ENCODE data around the gene NTSR2.

The NTSR2 gene

GRCh38 chr2:11669454-11670291 is at the start of gene NTSR2:
Gene NTSR2, minus strand, starts transcription at chr2:11670195. Its CDS starts 66 bp downstream, at chr2:11670129.
- Mint-ChIP-seq H3K27me3 (peaks cover 32% of the 10 kb centered on the region), H3K4me1 (ENCODE audit: low read depth) (peaks cover 10% of the 10 kb centered on the region), H3K36me3 (peaks cover 2% of the 10 kb centered on the region), H3K27ac (no peak within 1 kb of the TSS), H3K4me3 (no peak within 1 kb of the TSS), H3K9me3 (ENCODE audit: low read depth) (no peaks in the 10 kb centered on the region)

- H3K9me3 Mint-ChIP-seq (ENCODE audit: low read depth) = no peaks in the 10 kb centered on the region
- no peaks in the 10 kb centered on the region for H3K36me3 Mint-ChIP-seq
- peaks cover 6% of the 10 kb centered on the region for H3K27me3 Mint-ChIP-seq
- peak overlapping the region; percentile 72 for H3K4me3 Mint-ChIP-seq
- peak overlapping the region; percentile 43 for H3K27ac Mint-ChIP-seq
- H3K4me1 Mint-ChIP-seq (ENCODE audit: low read depth) = peaks cover 3% of the 10 kb centered on the region
Measured at GRCh38 chr2:11719230-11719977, 49.4 kb upstream of the NTSR2 start.

- no peak overlapping the region for H3K27ac Mint-ChIP-seq
- H3K4me1 Mint-ChIP-seq (ENCODE audit: low read depth) = peaks cover 3% of the 10 kb centered on the region
- no peaks in the 10 kb centered on the region for H3K9me3 Mint-ChIP-seq (ENCODE audit: low read depth)
- H3K27me3 Mint-ChIP-seq = peaks cover 6% of the 10 kb centered on the region
- H3K36me3 Mint-ChIP-seq = no peaks in the 10 kb centered on the region
- H3K4me3 Mint-ChIP-seq = no peak overlapping the region
Measured at GRCh38 chr2:11718606-11719005, 48.6 kb upstream of the NTSR2 start.

GRCh38 chr2:11717623-11718022 is 47.6 kb upstream of the NTSR2 start:
- H3K36me3 Mint-ChIP-seq = no peaks in the 10 kb centered on the region
- H3K27me3 Mint-ChIP-seq = peaks cover 6% of the 10 kb centered on the region
- H3K4me1 Mint-ChIP-seq (ENCODE audit: low read depth) = peaks cover 3% of the 10 kb centered on the region
- H3K9me3 Mint-ChIP-seq (ENCODE audit: low read depth) = no peaks in the 10 kb centered on the region
- no peak overlapping the region for H3K27ac Mint-ChIP-seq
- H3K4me3 Mint-ChIP-seq = no peak overlapping the region

GRCh38 chr2:11716689-11717321 is 46.8 kb upstream of the NTSR2 start:
- H3K36me3 Mint-ChIP-seq = no peaks in the 10 kb centered on the region
- H3K9me3 Mint-ChIP-seq (ENCODE audit: low read depth) = no peaks in the 10 kb centered on the region
- H3K4me3 Mint-ChIP-seq = no peak overlapping the region
- peaks cover 3% of the 10 kb centered on the region for H3K4me1 Mint-ChIP-seq (ENCODE audit: low read depth)
- H3K27me3 Mint-ChIP-seq = peaks cover 6% of the 10 kb centered on the region
- no peak overlapping the region for H3K27ac Mint-ChIP-seq

- Mint-ChIP-seq H3K9me3 (ENCODE audit: low read depth) (no peaks in the 10 kb centered on the region), H3K27me3 (peaks cover 6% of the 10 kb centered on the region), H3K4me3 (no peak overlapping the region), H3K4me1 (ENCODE audit: low read depth) (peaks cover 3% of the 10 kb centered on the region), H3K36me3 (no peaks in the 10 kb centered on the region), H3K27ac (no peak overlapping the region)
Measured at GRCh38 chr2:11715987-11716652, 46.1 kb upstream of the NTSR2 start.

- Mint-ChIP-seq H3K27ac (no peak overlapping the region), H3K9me3 (ENCODE audit: low read depth) (no peaks in the 10 kb centered on the region), H3K27me3 (peaks cover 4% of the 10 kb centered on the region), H3K4me3 (no peak overlapping the region), H3K36me3 (no peaks in the 10 kb centered on the region), H3K4me1 (ENCODE audit: low read depth) (no peaks in the 10 kb centered on the region)
Measured at GRCh38 chr2:11713815-11714214, 43.8 kb upstream of the NTSR2 start.

GRCh38 chr2:11712866-11713265 is 42.9 kb upstream of the NTSR2 start:
- no peak overlapping the region for H3K4me3 Mint-ChIP-seq
- no peaks in the 10 kb centered on the region for H3K9me3 Mint-ChIP-seq (ENCODE audit: low read depth)
- no peaks in the 10 kb centered on the region for H3K36me3 Mint-ChIP-seq
- peaks cover 1% of the 10 kb centered on the region for H3K27me3 Mint-ChIP-seq
- no peaks in the 10 kb centered on the region for H3K4me1 Mint-ChIP-seq (ENCODE audit: low read depth)
- H3K27ac Mint-ChIP-seq = no peak overlapping the region

- H3K27me3 Mint-ChIP-seq = no peaks in the 10 kb centered on the region
- H3K4me3 Mint-ChIP-seq = no peak overlapping the region
- H3K4me1 Mint-ChIP-seq (ENCODE audit: low read depth) = no peaks in the 10 kb centered on the region
- H3K36me3 Mint-ChIP-seq = no peaks in the 10 kb centered on the region
- H3K9me3 Mint-ChIP-seq (ENCODE audit: low read depth) = no peaks in the 10 kb centered on the region
- no peak overlapping the region for H3K27ac Mint-ChIP-seq
Measured at GRCh38 chr2:11711751-11712150, 41.8 kb upstream of the NTSR2 start.

GRCh38 chr2:11711354-11711716 is 41.3 kb upstream of the NTSR2 start:
- H3K4me1 Mint-ChIP-seq (ENCODE audit: low read depth) = no peaks in the 10 kb centered on the region
- H3K9me3 Mint-ChIP-seq (ENCODE audit: low read depth) = no peaks in the 10 kb centered on the region
- H3K27ac Mint-ChIP-seq = no peak overlapping the region
- no peaks in the 10 kb centered on the region for H3K27me3 Mint-ChIP-seq
- no peak overlapping the region for H3K4me3 Mint-ChIP-seq
- H3K36me3 Mint-ChIP-seq = no peaks in the 10 kb centered on the region

GRCh38 chr2:11710632-11711353 is 40.8 kb upstream of the NTSR2 start:
- no peaks in the 10 kb centered on the region for H3K9me3 Mint-ChIP-seq (ENCODE audit: low read depth)
- H3K27ac Mint-ChIP-seq = no peak overlapping the region
- H3K27me3 Mint-ChIP-seq = no peaks in the 10 kb centered on the region
- H3K4me3 Mint-ChIP-seq = no peak overlapping the region
- no peaks in the 10 kb centered on the region for H3K4me1 Mint-ChIP-seq (ENCODE audit: low read depth)
- H3K36me3 Mint-ChIP-seq = no peaks in the 10 kb centered on the region

GRCh38 chr2:11710210-11710609 is 40.2 kb upstream of the NTSR2 start:
- Mint-ChIP-seq H3K27me3 (no peaks in the 10 kb centered on the region), H3K4me1 (ENCODE audit: low read depth) (no peaks in the 10 kb centered on the region), H3K9me3 (ENCODE audit: low read depth) (no peaks in the 10 kb centered on the region), H3K4me3 (no peak overlapping the region), H3K27ac (no peak overlapping the region), H3K36me3 (no peaks in the 10 kb centered on the region)

- Mint-ChIP-seq H3K36me3 (no peaks in the 10 kb centered on the region), H3K4me1 (ENCODE audit: low read depth) (no peaks in the 10 kb centered on the region), H3K27ac (no peak overlapping the region), H3K4me3 (no peak overlapping the region), H3K9me3 (ENCODE audit: low read depth) (no peaks in the 10 kb centered on the region), H3K27me3 (no peaks in the 10 kb centered on the region)
Measured at GRCh38 chr2:11709293-11709692, 39.3 kb upstream of the NTSR2 start.

GRCh38 chr2:11708106-11708505 is 38.1 kb upstream of the NTSR2 start:
- Mint-ChIP-seq H3K4me3 (no peak overlapping the region), H3K9me3 (ENCODE audit: low read depth) (no peaks in the 10 kb centered on the region), H3K27me3 (no peaks in the 10 kb centered on the region), H3K36me3 (no peaks in the 10 kb centered on the region), H3K4me1 (ENCODE audit: low read depth) (no peaks in the 10 kb centered on the region), H3K27ac (no peak overlapping the region)
